Colonic mucosa (tissue), 4 donors: ENCODE results near the gene SAMD14. TPM values are rescaled to one million over a fixed set of nuclear protein-coding genes. Genes with fewer than 3 reads are reported as not detected.

Experiments
- DNase-seq: peaks from one replicate; pipeline ENCODE4 v3.0.0-alpha.2; 2020
- H3K27ac ChIP-seq: fragments of 200-600 bp; one replicate; pipeline ENCODE4 v1.8.0; 2021
- H3K27me3 ChIP-seq: fragments of 200-600 bp; one replicate; pipeline ENCODE4 v1.8.0; 2021
- H3K36me3 ChIP-seq: fragments of 200-600 bp; one replicate; pipeline ENCODE4 v1.8.0; 2021
- H3K4me1 ChIP-seq: fragments of 200-600 bp; one replicate; pipeline ENCODE4 v1.8.0; 2021; ENCODE audit warnings: mild to moderate bottlenecking
- H3K4me3 ChIP-seq: fragments of 200-600 bp; one replicate; pipeline ENCODE4 v1.8.0; 2021
- H3K9ac ChIP-seq, 2 donors: one replicate each; pipeline ENCODE4 v1.7.0; 2013; ENCODE audit warnings: control low read depth in 2 of 2, low read depth in 2 of 2, low read length in 2 of 2
- H3K9me3 ChIP-seq: fragments of 200-600 bp; one replicate; pipeline ENCODE4 v1.8.0; 2021
- intact Hi-C: fragments of 100-400 bp; cut with DNase I; formaldehyde crosslinking; loops from one replicate; pipeline ENCODE4 v1.14.1; 2022
- total RNA-seq, 2 donors: library from RNA; stranded (reverse); fragmentation: NEBNext Ultra II Directional in 1 of 2; extraction: Animal tissue kit (Norgen Biotek cat#: 25700) in 1 of 2; gene quantifications; one replicate each; pipeline ENCODE4 v1.2.1, GENCODE V29; 2021
- TF ChIP-seq, protein P1 (sequence below): fragments of 200-600 bp; IDR thresholded peaks from one replicate; pipeline ENCODE4 v1.8.0; 2022; ENCODE audit warnings: antibody characterized with exemption, mild to moderate bottlenecking
- donor health status: healthy.
- donor health status: DM: no; HTN: no; CAD: no.
- donor health status: DM: no; HTN: no; CAD: no.

Gene SAMD14
- total RNA-seq, 2 donors from 2014 or later, result 0.77 to 2.3 TPM

DNA sequence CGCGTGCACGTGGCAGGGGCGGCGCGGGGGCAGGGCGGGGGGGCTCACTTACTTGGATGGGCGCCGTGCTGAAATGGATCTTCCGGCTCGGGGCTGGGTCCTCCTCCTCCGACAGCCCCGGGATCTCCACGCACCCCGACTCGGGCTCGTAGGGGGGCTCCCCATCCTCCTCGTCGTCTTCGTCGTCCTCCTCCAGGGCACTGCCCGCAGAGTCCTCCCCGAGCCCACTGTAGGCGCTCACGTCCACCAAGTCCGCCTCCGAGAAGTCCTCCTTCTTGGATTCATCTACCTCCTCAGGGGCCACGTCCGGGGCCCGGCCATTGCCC is 19.1 kb upstream of the SAMD14 start:
- Histone ChIP-seq H3K36me3 (no peaks in the 10 kb centered on the region), H3K9me3 (no peaks in the 10 kb centered on the region), H3K4me3 (peak overlapping the region; percentile 87), H3K4me1 (peaks cover 9% of the 10 kb centered on the region), H3K27me3 (no peaks in the 10 kb centered on the region), H3K27ac (peak overlapping the region; percentile 91), H3K9ac (peak overlapping the region; percentile 74 to 89)
- intact Hi-C loops, result no loop called here
- no peak for DNase-seq
- TF ChIP-seq, protein P1, sequence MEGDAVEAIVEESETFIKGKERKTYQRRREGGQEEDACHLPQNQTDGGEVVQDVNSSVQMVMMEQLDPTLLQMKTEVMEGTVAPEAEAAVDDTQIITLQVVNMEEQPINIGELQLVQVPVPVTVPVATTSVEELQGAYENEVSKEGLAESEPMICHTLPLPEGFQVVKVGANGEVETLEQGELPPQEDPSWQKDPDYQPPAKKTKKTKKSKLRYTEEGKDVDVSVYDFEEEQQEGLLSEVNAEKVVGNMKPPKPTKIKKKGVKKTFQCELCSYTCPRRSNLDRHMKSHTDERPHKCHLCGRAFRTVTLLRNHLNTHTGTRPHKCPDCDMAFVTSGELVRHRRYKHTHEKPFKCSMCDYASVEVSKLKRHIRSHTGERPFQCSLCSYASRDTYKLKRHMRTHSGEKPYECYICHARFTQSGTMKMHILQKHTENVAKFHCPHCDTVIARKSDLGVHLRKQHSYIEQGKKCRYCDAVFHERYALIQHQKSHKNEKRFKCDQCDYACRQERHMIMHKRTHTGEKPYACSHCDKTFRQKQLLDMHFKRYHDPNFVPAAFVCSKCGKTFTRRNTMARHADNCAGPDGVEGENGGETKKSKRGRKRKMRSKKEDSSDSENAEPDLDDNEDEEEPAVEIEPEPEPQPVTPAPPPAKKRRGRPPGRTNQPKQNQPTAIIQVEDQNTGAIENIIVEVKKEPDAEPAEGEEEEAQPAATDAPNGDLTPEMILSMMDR, result no peak

DNA sequence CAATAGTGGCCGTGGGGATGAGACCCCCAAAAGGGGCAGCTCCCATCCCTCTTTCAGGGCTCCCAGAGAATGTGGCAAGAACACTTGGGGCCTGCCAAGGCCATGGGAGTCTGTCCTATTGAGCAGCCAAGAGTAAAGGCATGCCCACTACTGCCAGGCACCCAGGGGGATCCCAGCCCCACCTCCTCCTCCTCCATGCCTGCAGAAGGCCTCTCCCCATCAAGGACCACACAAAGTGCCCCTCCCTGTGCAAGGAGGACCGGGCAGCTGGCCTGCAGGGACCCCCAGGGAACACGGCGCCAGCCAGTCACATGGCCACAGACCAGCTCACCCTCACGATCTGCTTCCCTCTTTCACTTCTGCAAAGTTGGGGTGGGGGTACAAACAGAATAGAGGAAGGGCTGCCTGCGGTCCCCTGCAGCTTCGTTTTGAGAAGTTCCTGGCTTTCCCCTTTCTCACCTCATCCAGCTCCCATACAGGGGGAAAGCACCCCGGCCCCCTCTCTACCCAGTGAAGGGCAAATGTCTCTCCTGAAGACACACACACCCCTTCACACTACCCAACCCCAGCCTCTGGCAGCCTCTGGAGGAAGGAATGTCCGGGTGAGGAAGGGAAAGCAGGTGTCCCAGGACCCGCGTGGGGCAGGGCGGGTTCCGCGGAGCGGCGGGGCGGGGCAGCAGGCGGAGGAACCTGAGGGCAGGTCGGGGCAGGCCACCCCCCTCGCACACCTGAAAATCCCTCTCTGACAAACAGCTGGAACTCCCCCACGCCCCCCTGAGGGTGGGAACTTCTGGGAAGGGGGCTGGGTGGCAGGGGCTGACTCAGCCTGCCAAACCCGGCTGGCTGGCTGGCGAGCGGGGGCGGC is 18.5 kb upstream of the SAMD14 start:
- TF ChIP-seq, protein P1, result no peak
- intact Hi-C loops, result no loop called here
- Histone ChIP-seq H3K4me1 (peaks cover 9% of the 10 kb centered on the region), H3K9ac (peak overlapping the region; percentile 78 to 89), H3K27me3 (no peaks in the 10 kb centered on the region), H3K9me3 (no peaks in the 10 kb centered on the region), H3K36me3 (no peaks in the 10 kb centered on the region), H3K4me3 (peak overlapping the region; percentile 87), H3K27ac (peak overlapping the region; percentile 91)
- peak; percentile 79 for DNase-seq

DNA sequence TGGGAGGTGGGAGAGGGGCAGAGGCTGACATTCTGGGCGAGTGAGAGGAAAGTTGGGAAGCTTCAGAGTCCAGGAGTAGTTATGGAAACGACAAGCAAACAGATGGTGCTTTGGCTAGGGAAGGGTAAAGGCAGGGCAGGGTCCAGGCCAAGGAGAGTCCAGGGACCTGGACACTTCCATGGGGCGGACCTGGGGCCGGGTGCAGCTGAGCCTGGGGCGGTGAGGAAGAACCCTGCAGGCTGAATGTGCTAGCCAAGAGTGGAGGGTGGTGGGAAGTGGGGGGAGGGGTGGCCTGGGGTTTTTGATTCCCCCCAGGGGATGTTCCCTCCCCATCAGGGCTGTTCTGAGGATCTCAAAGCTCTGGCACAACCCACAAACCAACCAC is 17.9 kb upstream of the SAMD14 start:
- H3K9ac ChIP-seq, result peak overlapping the region; percentile 78 to 89
- H3K27ac ChIP-seq, result peak overlapping the region; percentile 91
- peak overlapping the region; percentile 87 for H3K4me3 ChIP-seq
- no peaks in the 10 kb centered on the region for H3K36me3 ChIP-seq
- intact Hi-C loops, result no loop called here
- no peak for DNase-seq
- TF ChIP-seq, protein P1, result no peak
- peaks cover 9% of the 10 kb centered on the region for H3K4me1 ChIP-seq
- no peaks in the 10 kb centered on the region for H3K27me3 ChIP-seq
- no peaks in the 10 kb centered on the region for H3K9me3 ChIP-seq

DNA sequence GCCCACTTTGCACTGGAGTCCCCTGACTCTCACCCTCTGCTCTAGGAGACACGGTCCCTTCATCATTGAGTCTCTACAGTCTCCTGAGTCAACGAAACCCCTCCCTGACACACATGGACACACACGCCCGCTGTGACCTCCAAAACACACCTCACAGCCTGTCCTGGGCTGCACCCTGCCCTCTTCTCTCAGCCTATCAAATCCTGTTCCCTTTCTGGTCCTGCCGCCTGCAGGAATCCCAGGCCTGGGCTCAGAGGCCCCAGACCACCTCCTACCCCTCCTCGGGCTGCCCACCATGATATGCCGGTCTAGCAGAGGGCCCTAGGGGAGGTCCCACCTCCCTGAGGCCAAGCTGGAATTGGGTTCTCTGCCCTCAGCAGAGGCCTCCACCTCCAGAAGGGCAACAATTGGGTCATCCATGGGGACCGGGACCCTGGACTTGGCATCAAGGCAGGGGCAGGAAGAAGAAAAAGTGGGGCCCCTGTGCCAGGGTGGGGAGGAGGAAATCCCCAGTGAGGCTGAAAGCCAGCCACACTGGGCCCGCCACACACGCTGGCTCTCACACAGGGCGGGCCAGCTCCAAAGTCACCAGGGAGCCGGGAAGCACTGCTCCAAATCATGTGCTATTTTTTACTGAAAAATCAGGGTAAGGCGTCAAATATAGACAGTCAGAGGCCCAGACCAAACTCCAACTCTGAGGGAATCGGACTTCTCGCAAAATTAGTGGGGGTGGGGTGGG is 17.1 kb upstream of the SAMD14 start:
- Histone ChIP-seq H3K27me3 (no peaks in the 10 kb centered on the region), H3K36me3 (no peaks in the 10 kb centered on the region), H3K4me3 (peak overlapping the region; percentile 87), H3K9me3 (no peaks in the 10 kb centered on the region), H3K4me1 (peaks cover 9% of the 10 kb centered on the region), H3K27ac (peak overlapping the region; percentile 91), H3K9ac (peak overlapping the region; percentile 78 to 89)
- TF ChIP-seq, protein P1, result no peak
- DNase-seq, result no peak
- intact Hi-C loops, result no loop called here

DNA sequence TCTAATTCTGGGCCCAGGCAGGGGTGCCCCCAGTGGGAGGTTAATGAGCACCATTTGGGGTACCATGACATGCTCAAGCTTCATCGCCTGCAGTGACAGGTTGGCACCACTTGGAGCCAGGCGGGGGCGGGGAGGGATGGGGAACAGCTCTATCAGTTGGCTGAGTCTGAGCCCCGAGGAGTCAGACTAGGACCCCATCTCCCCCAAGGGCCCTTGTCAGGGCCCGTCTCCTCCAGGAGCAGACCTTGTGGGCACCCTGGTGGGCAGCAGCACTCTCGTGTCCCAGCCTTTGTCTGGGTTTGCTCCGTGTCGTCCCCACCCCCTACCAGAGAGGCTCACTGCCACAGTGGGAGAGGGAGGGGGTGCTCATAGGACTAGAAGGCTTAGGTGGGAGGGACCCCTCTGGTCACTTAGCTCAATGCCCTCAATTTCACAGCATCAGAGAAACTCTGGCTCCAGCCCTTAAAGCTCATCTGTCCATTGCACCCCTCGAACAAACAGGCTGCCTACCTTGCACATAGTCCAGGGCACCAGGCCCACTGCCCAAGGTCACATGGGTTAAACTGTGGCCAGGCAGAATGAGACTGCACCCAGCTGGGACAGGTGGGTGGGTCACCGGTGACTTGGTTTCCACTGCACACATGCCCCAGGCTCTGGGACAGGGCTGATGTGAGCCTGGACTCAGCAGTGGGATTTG is 16.4 kb upstream of the SAMD14 start:
- Histone ChIP-seq H3K9ac (peak overlapping the region; percentile 78 to 89), H3K9me3 (no peaks in the 10 kb centered on the region), H3K27ac (no peak overlapping the region), H3K4me3 (peak overlapping the region; percentile 87), H3K4me1 (peaks cover 9% of the 10 kb centered on the region), H3K27me3 (no peaks in the 10 kb centered on the region), H3K36me3 (no peaks in the 10 kb centered on the region)
- no peak for DNase-seq
- TF ChIP-seq, protein P1, result no peak
- intact Hi-C loops, result no loop called here
